GM23338 (cell line): Measurements from ENCODE around the gene COX14.

Source experiments
- EZH2 ChIP-seq: fragments of 200-600 bp; sonication (generic); IDR thresholded peaks from one replicate; pipeline ENCODE4 v1.8.0; 2017; ENCODE audit warnings: antibody characterized with exemption, mild to moderate bottlenecking, low read depth; ENCODE audit not compliant: unreplicated experiment
- EZH2phosphoT487 ChIP-seq: fragments of 200-600 bp; sonication (generic); IDR thresholded peaks from one replicate; pipeline ENCODE4 v1.8.1; 2018; ENCODE audit warnings: antibody characterized with exemption; ENCODE audit not compliant: unreplicated experiment
- NANOG ChIP-seq: IDR thresholded peaks from 2 replicates; pipeline ENCODE4 v1.6.1; 2016; ENCODE audit warnings: antibody characterized with exemption, borderline replicate concordance
- POLR2AphosphoS5 ChIP-seq: IDR thresholded peaks from 2 replicates; pipeline ENCODE4 v1.6.1; 2016; ENCODE audit warnings: antibody characterized with exemption, low read depth
- TF ChIP-seq, protein P1 (sequence below), 2 experiments: fragments of 200-600 bp in 1 of 2; sonication (generic) in 1 of 2; conservative IDR thresholded peaks; 2 replicates each; pipeline versions ENCODE4 v1.5.1 to v1.6.1; 2016 to 2017; ENCODE audit warnings: antibody characterized with exemption in 2 of 2, low read depth in 2 of 2, mild to moderate bottlenecking in 2 of 2, moderate library complexity in 1 of 2
- TF ChIP-seq, protein P2 (sequence below): IDR thresholded peaks from one replicate; pipeline ENCODE4 v1.6.1; 2018; ENCODE audit warnings: antibody characterized with exemption; ENCODE audit not compliant: unreplicated experiment

DNA sequence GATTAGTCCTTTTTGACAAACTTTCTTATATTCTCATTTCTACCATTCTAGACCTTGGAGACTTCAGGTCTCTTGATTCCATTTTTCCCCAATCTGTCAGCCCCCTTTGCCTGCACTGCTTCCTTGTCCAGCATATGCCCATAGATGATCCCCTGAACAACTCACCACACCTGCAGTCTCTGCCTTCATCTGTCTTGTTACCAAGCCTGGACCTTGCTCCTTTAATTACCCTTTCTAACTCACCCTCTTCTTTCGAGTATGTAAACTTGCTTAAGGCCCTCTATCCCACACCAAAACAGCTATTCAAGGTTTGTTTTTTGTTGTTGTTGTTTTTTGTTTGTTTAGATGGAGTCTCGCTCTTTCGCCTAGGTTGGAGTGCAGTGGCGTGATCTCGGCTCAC lies 9.6 kb downstream of the COX14 start:
- TF ChIP-seq EZH2 (no peak), EZH2phosphoT487 (no peak), POLR2AphosphoS5 (no peak), NANOG (no peak)
- TF ChIP-seq, protein P1, sequence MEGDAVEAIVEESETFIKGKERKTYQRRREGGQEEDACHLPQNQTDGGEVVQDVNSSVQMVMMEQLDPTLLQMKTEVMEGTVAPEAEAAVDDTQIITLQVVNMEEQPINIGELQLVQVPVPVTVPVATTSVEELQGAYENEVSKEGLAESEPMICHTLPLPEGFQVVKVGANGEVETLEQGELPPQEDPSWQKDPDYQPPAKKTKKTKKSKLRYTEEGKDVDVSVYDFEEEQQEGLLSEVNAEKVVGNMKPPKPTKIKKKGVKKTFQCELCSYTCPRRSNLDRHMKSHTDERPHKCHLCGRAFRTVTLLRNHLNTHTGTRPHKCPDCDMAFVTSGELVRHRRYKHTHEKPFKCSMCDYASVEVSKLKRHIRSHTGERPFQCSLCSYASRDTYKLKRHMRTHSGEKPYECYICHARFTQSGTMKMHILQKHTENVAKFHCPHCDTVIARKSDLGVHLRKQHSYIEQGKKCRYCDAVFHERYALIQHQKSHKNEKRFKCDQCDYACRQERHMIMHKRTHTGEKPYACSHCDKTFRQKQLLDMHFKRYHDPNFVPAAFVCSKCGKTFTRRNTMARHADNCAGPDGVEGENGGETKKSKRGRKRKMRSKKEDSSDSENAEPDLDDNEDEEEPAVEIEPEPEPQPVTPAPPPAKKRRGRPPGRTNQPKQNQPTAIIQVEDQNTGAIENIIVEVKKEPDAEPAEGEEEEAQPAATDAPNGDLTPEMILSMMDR (conservative IDR thresholded peaks at IDR 0.05; ENCODE audit: low read depth in 2 of 2), result no peak
- TF ChIP-seq, protein P2, sequence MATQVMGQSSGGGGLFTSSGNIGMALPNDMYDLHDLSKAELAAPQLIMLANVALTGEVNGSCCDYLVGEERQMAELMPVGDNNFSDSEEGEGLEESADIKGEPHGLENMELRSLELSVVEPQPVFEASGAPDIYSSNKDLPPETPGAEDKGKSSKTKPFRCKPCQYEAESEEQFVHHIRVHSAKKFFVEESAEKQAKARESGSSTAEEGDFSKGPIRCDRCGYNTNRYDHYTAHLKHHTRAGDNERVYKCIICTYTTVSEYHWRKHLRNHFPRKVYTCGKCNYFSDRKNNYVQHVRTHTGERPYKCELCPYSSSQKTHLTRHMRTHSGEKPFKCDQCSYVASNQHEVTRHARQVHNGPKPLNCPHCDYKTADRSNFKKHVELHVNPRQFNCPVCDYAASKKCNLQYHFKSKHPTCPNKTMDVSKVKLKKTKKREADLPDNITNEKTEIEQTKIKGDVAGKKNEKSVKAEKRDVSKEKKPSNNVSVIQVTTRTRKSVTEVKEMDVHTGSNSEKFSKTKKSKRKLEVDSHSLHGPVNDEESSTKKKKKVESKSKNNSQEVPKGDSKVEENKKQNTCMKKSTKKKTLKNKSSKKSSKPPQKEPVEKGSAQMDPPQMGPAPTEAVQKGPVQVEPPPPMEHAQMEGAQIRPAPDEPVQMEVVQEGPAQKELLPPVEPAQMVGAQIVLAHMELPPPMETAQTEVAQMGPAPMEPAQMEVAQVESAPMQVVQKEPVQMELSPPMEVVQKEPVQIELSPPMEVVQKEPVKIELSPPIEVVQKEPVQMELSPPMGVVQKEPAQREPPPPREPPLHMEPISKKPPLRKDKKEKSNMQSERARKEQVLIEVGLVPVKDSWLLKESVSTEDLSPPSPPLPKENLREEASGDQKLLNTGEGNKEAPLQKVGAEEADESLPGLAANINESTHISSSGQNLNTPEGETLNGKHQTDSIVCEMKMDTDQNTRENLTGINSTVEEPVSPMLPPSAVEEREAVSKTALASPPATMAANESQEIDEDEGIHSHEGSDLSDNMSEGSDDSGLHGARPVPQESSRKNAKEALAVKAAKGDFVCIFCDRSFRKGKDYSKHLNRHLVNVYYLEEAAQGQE, result no peak
